ENCODE data around the gene CRIP3.

DNA sequence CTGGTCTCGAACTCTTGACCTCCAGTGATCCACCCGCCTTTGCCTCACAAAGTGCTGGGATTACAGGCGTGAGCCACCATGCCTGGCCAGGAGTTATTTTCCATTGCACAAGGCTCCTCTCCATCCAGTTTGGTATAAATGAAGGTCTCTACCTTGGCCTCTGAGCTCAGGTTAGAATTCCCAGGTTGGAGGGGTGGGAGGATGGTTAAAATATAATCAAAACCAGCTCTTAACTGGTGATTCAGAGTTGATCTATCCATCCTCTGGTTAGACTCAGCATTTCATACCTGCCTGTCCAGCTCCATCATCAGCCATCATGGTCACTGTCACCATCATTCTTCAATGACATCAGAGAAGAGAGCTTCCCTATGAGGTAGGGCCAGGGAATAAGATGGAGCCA lies 13.2 kb downstream of the CRIP3 start:
- TF ChIP-seq, protein P1, sequence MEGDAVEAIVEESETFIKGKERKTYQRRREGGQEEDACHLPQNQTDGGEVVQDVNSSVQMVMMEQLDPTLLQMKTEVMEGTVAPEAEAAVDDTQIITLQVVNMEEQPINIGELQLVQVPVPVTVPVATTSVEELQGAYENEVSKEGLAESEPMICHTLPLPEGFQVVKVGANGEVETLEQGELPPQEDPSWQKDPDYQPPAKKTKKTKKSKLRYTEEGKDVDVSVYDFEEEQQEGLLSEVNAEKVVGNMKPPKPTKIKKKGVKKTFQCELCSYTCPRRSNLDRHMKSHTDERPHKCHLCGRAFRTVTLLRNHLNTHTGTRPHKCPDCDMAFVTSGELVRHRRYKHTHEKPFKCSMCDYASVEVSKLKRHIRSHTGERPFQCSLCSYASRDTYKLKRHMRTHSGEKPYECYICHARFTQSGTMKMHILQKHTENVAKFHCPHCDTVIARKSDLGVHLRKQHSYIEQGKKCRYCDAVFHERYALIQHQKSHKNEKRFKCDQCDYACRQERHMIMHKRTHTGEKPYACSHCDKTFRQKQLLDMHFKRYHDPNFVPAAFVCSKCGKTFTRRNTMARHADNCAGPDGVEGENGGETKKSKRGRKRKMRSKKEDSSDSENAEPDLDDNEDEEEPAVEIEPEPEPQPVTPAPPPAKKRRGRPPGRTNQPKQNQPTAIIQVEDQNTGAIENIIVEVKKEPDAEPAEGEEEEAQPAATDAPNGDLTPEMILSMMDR (IDR thresholded peaks at IDR 0.05) = no peak
- TF ChIP-seq POLR2A (IDR thresholded peaks at IDR 0.05) = no peak
